Bronchial epithelial cell (primary cell): ENCODE data around the gene ARHGAP15. TPM values are rescaled to one million over a fixed set of nuclear protein-coding genes. Genes with fewer than 3 reads are reported as not detected.

Source experiments
- DNase-seq: peaks from one replicate; pipeline ENCODE4 v3.0.0-alpha.2; 2010; ENCODE audit warnings: low read depth
- FAIRE-seq: peaks from 2 replicates; lab custom pipeline; 2011; peaks lifted over from hg19 to GRCh38; lab: Jason Lieb, UNC
- H3K27me3 ChIP-seq: 2 replicates; pipeline ENCODE4 v1.5.1; 2011; ENCODE audit warnings: low read length; ENCODE audit not compliant: control insufficient read depth, insufficient read depth
- H3K36me3 ChIP-seq: 2 replicates; pipeline ENCODE4 v1.5.1; 2011; ENCODE audit warnings: low read length; ENCODE audit not compliant: control insufficient read depth, insufficient read depth
- H3K4me3 ChIP-seq: 2 replicates; pipeline ENCODE4 v1.5.1; 2011; ENCODE audit warnings: mild to moderate bottlenecking, low read depth, low read length, control low read depth
- CTCF ChIP-seq: IDR thresholded peaks from 2 replicates; pipeline ENCODE4 v1.5.1; 2011; ENCODE audit warnings: mild to moderate bottlenecking, moderate library complexity, low read length, control low read depth, inconsistent platforms; ENCODE audit not compliant: insufficient read depth, severe bottlenecking
- total RNA-seq: library from RNA; depleted of rRNA; stranded (reverse); fragments of >200 nt; gene quantifications from 2 replicates; pipeline ENCODE4 v1.2.1, GENCODE V29; 2014

ARHGAP15 gene
- total RNA-seq, 1 donor from 2014 or later = not detected

DNA sequence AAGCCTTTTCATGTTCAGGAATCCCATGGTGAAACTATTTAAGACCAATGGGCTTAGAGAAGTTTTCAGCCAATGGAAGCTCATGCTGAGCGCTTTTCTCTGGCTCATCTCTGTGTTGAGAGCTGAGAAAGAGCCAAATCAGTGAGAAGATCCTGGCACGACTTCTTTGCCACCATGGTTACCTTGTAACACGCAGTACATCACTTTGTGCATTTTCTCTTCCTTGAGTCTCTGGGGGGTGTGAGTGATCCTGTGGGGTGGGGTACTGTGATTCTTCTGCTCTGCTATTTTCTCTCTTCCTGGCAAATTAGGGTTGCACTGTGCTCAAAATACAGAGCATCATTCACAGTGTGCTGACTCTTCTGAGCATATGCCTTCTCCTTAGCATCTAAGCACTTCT is 664.2 kb downstream of the ARHGAP15 start:
- Histone ChIP-seq H3K36me3 (no peaks in the 10 kb centered on the region), H3K4me3 (no peak overlapping the region), H3K27me3 (no peaks in the 10 kb centered on the region)
- no peak for FAIRE-seq
- no peak for DNase-seq
- TF ChIP-seq CTCF = no peak

- DNase-seq (no peak), FAIRE-seq (no peak)
- no peak for TF ChIP-seq CTCF
- H3K36me3 ChIP-seq = no peaks in the 10 kb centered on the region
- H3K27me3 ChIP-seq = no peaks in the 10 kb centered on the region
- H3K4me3 ChIP-seq = no peak overlapping the region
Observed at GRCh38 chr2:143796051-143796450, 666.8 kb downstream of the ARHGAP15 start.

DNA sequence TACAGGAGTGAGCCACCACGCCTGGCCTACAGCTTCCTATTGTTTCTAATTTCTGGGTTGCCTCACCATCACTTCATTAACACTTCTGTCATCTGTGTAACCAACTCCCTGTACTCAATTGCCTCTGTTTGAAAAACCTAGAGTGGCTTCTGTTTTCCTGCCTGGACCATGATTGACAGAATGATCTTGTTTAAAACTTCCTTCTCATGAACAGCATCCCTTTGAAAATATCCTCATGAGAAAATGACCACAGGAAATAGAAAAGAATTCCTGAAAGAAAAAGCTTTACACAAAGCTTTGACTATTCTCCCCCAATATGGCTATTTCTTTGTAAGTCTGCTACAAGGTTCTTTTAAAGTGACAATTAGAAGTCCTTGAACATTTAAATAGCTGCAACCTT is 672.3 kb downstream of the ARHGAP15 start:
- Histone ChIP-seq H3K27me3 (no peaks in the 10 kb centered on the region), H3K4me3 (no peak overlapping the region), H3K36me3 (no peaks in the 10 kb centered on the region)
- DNase-seq (no peak), FAIRE-seq (no peak)
- TF ChIP-seq CTCF = no peak

DNA sequence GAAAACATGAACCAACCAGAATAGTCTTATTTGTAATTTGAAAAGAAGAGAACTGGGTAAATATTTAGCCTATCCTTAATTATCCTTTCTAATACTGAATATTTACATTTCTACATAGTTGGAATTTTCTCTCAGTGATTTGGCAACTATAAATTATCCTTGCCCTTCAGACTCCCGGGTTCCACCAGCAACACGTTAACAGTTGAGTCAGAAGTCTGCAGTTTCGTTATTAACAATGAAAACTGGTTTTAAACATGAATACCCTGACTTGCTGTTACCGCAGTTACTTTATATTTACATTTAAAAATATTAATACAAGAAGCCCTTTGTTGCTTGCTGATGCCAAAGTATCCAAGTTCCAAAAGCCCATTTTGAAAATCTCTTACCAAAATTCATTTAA is 673.0 kb downstream of the ARHGAP15 start:
- Histone ChIP-seq H3K27me3 (no peaks in the 10 kb centered on the region), H3K4me3 (no peak overlapping the region), H3K36me3 (no peaks in the 10 kb centered on the region)
- DNase-seq (peak; percentile 78), FAIRE-seq (no peak)
- no peak for TF ChIP-seq CTCF

DNA sequence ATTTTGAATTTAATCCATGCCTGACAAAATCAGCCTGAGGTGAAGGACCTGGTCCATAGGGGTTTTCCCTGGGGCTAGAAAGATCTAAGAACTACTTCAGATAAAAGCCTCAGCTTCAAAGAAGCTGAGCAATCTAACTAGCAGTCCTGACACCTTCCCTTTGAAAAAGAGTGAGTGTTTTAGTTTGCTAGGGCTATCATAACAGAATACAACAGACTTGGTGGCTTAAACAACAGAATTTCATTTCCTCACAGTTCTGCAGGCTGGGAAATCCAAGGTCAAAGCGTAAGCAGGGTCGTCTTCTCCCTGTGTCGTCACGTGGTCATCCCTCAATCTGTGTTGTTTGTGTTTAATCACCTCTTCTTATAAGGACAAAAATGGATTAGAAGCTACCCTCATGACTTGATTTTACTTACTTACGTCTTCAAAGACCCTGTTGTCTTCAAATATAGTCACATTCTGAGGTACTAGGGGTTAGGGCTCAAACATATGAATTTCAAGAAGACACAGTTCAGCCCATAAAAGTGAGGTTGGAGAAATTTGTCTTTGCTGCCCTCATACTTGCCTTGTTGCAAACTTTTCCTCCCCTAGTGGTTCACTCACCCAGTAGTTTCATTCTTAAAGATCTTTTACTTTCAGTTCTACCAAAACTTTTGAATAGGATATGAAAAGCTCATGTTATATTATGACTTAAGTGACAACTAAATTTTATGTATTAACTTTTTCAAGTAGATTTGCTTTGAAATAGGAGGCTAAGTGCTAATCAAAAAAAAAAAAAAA is 673.8 kb downstream of the ARHGAP15 start:
- Histone ChIP-seq H3K27me3 (no peaks in the 10 kb centered on the region), H3K36me3 (no peaks in the 10 kb centered on the region), H3K4me3 (no peak overlapping the region)
- DNase-seq = no peak
- no peak for FAIRE-seq
- TF ChIP-seq CTCF = no peak

- DNase-seq (no peak), FAIRE-seq (no peak)
- Histone ChIP-seq H3K36me3 (no peaks in the 10 kb centered on the region), H3K4me3 (no peak overlapping the region), H3K27me3 (no peaks in the 10 kb centered on the region)
- TF ChIP-seq CTCF = no peak
Observed at GRCh38 chr2:143803936-143804335, 674.7 kb downstream of the ARHGAP15 start.
